Medulla oblongata (tissue), 1 donor: ENCODE data around the gene ZFC3H1.

Experiments used
- DNase-seq: peaks from one replicate; pipeline ENCODE4 v3.0.0-alpha.2; 2015; ENCODE audit errors: extremely low spot score

Gene ZFC3H1

GRCh38 chr12:71671816-71672215, 8.2 kb upstream of the ZFC3H1 start:
- no peak for DNase-seq

DNA sequence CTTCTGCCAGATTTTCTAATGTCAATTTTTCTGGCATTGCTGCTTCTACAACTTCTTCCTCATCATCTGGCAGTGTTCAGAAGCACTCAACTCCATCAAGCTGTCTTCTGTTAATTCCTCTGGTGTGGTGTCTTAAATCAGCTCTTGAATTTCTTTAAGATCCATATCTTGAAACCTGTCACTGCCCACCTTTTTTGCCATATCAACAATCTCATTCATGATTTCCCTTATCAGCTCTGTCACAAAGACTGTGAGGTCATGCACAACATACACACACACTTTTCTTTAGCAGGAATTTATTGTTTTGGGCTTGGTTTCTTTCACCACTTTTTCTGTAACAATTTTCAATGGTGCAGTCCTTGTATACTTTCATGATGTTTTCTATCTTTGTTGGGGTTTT, 7.7 kb upstream of the ZFC3H1 start:
- no peak for DNase-seq

DNA sequence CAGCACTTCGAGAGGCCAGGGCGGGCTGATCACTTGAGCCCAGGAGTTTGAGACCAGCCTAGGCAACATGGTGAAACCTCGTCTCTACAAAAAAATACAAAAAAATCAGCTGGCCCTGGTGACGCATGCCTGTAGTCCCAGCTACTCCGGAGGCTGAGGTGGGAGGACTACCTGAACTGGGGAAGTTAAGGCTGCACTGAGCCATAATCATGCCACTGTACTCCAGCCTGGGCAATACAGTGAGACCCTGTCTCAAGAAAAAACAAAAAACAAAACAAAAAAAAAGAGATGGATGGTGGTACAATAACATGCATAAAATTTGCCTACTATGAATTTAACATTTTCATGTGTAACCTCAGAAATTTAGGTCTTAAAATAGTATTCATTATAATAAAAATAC, 2.6 kb upstream of the ZFC3H1 start:
- DNase-seq = no peak

DNA sequence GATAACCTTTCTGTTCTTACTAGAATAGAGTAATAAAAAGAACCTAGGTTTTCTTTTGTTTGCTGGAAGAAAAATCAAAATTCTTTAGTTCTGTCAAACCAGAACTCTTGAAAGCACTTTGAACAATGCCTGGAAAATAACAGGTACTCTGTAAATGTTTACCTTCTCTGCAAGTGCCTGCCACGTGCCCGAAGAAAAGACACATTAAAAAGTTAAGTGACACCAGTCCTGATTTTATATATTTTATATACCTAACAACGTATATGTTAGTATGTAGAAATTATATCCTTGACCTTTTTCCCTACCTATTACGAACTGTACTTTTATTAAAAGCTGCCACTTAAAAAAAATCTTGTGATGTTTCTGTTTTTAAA, 1.4 kb upstream of the ZFC3H1 start:
- no peak for DNase-seq

DNA sequence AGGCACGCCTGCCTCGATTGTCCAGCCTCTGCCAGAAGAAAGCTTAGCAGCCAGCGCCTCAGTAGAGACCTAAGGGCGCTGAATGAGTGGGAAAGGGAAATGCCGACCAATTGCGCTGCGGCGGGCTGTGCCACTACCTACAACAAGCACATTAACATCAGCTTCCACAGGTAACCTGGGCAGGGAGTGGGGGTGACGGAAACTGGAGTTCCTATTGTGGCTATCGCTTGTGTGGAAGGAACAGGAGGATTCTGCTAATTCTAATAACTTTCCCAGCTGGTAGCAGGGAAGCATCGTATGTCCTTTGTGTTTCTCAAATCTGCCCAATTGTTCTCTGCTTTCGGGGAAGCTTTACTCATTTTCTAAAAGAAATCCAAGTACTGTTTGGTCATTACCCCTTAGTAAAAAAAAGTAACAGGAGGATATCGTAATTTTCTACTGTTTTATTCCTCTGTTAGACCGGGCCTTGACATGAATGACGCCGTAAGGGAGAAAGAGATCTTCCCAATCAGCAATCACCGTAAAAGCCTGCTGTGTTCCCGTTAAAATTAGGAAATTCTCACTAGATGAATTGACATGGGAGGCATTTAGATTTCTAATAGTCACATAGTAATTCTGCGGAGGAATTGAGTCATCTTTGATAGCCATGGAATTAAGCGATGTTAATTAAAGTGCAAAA, 902 bp upstream of the ZFC3H1 start:
- no peak for DNase-seq

GRCh38 chr12:71662849-71663560, 643 bp downstream of the ZFC3H1 start:
- DNase-seq = peak; percentile 59

DNA sequence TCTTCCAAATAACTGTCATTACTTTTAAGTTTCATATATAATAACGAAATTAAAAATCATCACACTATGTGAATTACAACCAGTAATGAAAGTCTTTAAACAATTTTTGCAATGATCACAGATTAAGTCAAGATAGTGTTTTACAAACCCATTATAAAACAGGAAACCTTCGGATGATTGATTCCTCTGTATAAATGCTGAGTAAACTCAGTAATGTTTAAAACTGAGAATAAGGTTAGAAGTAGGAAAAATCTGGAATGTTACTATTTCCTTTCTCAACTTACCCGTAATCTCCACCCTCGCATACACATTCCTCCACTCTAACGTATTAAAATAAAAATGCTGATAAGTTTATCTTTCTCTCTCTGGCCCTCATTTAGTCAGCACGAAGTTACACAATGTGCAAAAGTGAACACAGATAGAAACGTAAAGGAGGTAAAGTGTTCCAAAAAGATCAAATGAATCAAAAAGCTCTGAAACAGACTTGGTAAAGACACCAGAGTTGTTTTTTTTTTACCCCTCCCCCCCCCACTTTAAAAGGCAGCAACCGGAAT, 1.6 kb downstream of the ZFC3H1 start:
- DNase-seq = no peak

DNA sequence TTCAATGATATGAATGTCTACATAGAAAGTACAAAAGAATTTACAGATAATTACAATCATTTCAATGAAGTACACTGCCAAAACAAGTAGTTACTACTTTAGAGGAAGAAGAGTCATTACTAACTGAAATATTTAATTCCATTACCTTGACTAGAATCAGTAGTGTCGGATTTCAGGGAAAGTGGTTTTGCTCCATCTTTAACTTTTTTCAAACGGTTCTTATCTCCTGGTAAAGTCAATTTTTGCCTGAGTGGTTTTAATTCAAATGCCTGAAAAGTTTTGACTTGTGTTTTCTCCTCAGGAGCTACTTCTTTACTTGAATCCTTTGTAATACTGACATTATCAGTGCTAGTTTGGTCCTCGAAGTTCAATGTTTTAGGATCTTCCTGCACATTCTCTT, 6.9 kb downstream of the ZFC3H1 start:
- DNase-seq = no peak

- no peak for DNase-seq
These were observed 7.7 kb downstream of the ZFC3H1 start for GRCh38 chr12:71655907-71656306.

GRCh38 chr12:71655495-71655894, 8.2 kb downstream of the ZFC3H1 start:
- no peak for DNase-seq

- DNase-seq = no peak
These were observed 9.4 kb downstream of the ZFC3H1 start for GRCh38 chr12:71654200-71654599.

- no peak for DNase-seq
These were observed 10.5 kb downstream of the ZFC3H1 start for GRCh38 chr12:71653137-71653536.

DNA sequence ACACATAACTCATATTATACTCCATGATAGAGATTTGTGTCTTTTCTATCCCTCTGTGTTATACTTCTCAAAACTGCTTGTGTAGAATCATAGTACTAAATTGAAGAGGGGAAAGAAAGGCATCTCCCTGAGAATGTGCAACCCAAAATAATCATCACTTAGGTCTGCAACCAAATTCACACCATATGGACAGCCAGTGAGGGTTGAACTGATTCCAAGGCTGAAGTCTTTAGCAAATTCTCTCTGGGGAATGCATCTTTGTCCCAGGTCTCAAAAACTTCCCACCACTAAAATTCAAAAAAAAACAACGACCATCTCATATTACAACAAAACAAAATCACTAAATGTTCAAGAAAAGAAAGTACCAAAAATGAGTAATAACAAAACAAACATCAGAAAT, 11.0 kb downstream of the ZFC3H1 start:
- no peak for DNase-seq

DNA sequence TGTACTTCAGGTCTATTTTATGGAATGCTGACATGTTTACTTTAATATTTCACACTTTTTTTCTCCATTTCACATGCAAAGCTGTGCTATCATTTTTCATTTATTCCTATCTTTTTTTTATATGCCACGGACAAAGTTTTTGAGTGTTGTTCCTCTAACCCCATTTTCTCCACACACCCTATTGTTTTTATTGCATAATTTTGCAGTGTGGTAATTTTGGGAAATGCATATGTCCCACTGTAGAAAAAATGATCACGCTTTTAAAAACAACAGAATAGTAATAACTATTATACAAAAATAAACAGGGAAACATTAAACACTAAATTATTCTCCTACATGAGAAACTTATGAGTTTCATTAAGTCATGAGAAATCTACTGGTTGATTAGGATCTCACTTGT, 14.2 kb downstream of the ZFC3H1 start:
- no peak for DNase-seq

- DNase-seq = no peak
These were observed 15.1 kb downstream of the ZFC3H1 start for GRCh38 chr12:71648537-71648936.

GRCh38 chr12:71646512-71646911, 17.1 kb downstream of the ZFC3H1 start:
- no peak for DNase-seq

GRCh38 chr12:71645268-71645667, 18.4 kb downstream of the ZFC3H1 start:
- peak; percentile 49 for DNase-seq

DNA sequence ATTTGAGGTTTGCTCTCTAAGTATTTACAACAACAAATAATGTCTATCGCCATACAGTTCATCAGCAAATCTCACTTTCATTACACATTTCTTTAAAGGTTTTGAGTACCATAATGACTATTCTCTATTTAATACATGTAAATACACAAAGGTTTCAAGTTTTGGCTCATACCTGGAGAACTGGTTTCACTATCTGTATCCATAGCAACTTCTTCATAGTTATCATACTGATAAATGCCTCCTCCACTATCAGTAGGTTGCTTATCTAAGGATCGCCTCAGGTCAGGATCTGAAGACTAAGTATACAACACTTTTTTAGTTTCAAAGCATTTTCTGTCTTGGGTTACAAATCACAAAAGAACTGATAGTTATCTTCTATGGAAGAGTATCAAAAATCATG, 21.4 kb downstream of the ZFC3H1 start:
- no peak for DNase-seq

GRCh38 chr12:71641390-71641789, 22.3 kb downstream of the ZFC3H1 start:
- DNase-seq = no peak

- no peak for DNase-seq
These were observed 23.3 kb downstream of the ZFC3H1 start for GRCh38 chr12:71640316-71640715.

GRCh38 chr12:71639341-71639760, 24.3 kb downstream of the ZFC3H1 start:
- DNase-seq = peak; percentile 37

GRCh38 chr12:71638499-71638898, 25.1 kb downstream of the ZFC3H1 start:
- no peak for DNase-seq

GRCh38 chr12:71636704-71637115, 26.9 kb downstream of the ZFC3H1 start:
- DNase-seq = peak; percentile 83
